HG03442 (cell line): Measurements from ENCODE around the gene MITD1.
"Not testable (repeated sequence)": the region's sequence is repeated elsewhere in the genome, so short reads cannot be mapped to it uniquely, and the experiment has no call there.

Experiments
- ATAC-seq: cut with Tn5 transposase; IDR thresholded peaks from one replicate; pipeline ENCODE4 v1.9.1; 2021; ENCODE audit warnings: mild to moderate bottlenecking, moderate library complexity; ENCODE audit not compliant: unreplicated experiment

Gene MITD1

DNA sequence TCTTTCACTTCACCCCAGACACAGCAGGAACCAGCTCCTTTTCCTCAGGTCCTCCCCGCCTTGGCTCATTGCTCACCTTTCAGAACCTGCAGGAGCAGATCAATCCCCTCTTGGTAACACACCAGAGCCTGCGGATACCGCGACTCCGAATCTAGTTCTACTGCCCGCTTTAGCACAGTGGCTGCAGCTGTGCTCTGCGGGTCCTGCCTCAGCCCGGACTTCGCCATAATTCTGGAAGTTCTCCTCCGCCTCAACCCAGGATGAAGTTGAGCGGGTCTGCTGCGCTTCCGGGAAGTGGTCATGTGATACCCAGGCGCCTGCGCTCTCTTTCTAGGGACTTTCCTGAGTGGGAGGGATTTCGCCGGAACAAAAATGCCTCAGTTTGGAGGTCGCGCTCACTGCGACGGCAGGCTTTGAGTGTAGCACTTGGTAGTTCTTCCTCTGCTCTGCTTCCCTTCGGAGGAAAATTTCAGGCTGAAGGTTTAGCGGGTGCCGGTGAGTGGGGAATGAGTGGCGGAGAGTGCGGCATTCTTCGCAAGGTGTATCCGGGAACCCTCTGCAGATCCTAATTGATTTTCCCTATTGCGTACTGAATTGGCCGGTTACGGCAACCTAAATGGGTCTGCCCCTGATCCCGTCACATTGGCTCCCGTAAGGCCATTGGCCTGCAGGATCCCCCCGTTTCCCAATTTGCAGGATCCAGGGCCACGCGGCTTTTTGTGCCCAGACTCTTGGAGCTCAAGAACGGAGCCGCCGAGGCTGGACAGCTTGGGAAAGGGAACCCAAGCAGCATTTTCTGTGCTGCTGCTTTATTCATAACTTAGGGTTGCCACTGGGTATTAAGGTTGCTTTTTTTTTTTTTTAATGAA is at the start of gene MITD1, which contains the start of gene MRPL30:
MITD1 (minus strand) TSS at position 304 of the 869 bp plus-strand sequence; CDS start at position 227, 77 bp downstream.
MRPL30 (plus strand) TSS at position 430 of the 869 bp plus-strand sequence. CDS start 5,020 bp downstream, outside the sequence.
- ATAC-seq, result peak; percentile 91

DNA sequence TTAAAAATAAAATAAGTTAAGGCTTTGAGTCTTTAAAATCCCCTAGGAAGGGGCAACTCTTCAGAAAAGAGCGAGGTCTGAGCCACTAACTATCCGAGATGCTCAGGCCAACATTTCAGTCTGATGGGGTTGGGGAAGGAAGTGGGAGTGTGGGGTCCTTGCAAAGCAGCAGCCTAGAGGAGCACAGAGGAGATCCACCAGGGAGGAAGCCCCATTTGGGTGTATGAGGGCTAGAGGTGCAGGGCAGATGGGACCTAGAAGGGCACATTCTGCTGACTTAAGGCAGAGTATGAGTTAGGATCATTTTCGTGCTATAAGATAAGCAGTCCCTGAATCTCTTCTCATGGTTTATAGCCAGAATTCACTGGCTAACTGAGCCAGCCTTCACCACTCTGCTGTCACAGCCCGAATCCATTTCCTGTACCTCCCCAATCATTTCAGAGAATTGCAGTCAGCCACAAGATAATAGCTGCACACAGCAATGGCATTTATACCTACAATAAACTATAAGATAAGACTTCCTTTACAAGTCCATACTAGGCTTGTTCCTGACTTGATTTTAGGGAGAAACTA is 37.2 kb upstream of the MITD1 start:
- no peak for ATAC-seq

DNA sequence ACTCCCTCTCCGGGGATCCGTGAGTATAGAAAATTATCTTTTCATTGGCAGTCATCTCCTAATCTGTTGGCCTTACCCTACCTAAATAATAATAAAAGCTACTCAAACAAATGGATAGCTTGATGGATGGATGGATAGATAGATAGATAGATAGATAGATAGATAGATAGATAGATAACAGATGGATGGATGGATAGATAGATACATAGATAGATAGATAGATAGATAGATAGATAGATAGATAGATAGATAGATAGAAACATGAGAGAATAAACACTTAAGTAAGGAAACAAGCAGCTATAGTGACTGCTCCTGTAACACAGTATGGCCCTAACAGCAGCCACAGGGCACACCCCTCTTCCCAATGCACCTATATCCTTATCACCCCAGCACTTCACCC is 35.2 kb upstream of the MITD1 start:
- ATAC-seq, result no peak

DNA sequence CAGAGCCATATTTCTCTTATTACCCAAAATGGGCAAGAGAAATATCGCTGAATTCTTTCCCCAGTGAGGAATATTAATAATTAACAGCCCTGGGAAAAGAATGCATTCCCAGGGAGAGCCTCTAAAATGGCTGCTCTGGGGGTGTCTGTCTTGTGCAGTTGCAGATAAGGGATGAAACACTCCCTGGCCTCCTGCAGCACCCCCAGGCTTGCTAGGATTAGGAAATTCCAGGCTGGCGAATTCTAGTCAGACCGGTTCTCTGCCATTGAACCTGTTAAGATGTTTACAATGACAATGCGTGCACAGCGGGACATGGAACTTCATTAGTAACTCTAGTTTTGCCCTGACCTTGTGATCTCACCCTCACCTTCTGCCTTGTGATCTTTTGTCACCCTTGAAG is 24.6 kb upstream of the MITD1 start:
- no peak for ATAC-seq

DNA sequence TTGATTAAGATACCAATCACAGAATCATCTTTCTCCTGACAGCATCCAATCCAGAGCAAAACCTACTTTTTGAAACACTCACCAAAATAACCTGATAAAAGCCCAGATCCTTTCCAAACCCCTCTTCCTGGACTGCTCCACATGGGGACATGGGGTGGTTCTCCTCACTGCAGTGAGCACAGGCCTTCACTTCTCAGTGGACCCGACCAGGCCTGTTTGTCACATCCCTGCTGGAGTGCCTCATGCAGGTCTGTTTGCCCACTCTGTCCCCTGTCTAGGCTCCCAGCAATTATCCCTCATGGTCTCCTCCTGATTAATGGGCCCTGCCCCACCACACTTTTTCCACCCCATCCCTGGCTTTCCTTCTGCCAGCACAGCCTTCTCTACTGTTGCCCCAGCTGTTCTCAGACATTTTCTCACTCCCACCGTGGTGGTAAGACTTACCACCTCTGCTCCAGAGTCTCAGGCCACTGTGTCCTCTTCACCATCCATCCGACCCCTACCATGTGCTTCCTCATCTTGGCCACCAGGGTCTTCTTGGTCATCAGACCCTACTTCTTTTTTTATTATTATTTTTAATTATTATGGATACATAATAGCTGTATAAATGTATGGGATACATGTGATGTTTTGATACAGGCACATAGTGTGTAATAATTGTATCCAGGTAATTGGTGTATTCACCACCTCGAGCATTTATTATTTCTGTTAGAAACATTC is 21.3 kb upstream of the MITD1 start:
- no peak for ATAC-seq

DNA sequence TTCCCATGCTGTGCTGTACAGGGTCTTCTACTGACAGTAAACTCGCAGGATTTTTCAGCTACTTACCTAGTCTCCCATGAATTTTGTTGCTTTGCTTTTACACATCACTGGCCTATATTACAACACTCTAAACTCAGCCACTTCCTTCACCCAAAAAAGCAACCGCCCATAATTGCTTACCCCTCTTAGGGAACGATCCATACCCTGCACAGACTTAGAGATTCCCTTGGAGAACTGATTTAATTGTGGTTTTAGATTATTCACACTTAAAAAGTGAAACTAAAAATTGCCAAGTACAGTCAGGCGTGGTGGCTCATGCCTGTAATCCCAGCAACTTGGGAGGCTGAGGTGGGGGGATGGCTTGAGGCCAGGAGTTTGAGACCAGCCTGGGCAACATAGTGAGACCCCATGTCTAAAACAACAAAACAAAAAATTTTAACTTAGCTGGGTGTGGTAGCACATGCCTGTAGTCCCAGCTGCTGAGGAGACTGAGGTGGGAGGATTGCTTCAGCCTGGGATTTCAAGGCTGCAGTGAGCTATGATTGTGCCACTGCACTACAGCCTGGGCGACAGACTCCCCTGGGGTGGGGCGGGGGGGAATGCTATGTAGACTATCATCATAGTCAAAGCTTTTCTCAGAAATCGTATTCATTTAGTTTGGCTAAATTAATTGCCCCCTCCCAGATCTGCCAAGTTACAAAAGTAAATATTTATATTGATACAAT is 19.4 kb upstream of the MITD1 start:
- ATAC-seq, result no peak

DNA sequence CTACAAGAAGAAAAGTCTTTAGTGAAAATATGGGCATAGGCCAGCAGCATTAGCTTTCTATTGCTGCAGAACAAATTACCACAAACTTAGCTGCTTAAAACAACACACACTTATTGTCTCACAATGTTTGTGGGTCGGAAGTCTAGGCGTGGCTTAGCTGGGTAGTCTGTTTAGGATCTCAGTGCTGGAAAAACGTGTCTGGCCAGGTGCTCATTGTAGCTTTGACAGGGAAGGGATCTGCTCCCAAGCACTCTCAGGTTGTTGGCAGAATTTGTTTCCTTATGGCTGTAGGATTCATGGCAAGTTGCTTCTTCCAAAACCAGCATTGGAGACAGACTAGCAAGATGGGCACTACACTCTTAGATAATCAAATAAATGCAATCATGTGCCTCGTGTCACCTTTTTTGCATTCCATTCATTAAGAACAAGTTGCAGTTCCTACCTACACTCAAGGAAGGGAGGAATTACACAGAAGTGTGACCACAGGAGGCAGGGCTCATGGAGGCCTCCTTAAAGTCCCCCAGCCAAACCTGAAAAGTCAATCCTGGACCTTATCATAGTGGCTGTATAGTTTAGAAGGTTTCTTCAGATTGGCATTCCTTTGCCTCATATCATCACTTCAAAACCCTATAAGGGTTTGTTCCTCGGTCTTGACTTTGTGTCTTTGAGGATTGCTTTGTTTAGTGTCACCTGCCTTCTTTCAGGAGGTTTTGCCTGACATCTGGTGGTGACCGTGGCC is 17.4 kb upstream of the MITD1 start:
- ATAC-seq, result no peak

DNA sequence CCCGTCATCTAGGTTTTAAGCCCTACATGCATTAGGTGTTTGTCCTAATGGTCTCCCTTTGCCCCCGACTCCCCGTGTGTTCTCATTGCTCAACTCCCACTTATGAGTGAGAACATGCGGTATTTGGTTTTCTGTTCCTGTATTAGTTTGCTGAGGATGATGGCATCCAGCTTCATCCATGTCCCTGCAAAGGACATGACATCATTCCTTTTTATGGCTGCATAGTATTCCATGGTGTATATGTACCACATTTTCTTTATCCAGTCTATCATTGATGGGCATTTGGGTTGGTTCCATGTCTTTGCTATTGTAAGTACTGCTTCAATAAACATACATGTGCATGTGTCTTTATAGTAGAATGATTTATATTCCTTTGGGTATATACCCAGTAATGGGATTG is 11.5 kb upstream of the MITD1 start:
- ATAC-seq, result not testable (repeated sequence)

DNA sequence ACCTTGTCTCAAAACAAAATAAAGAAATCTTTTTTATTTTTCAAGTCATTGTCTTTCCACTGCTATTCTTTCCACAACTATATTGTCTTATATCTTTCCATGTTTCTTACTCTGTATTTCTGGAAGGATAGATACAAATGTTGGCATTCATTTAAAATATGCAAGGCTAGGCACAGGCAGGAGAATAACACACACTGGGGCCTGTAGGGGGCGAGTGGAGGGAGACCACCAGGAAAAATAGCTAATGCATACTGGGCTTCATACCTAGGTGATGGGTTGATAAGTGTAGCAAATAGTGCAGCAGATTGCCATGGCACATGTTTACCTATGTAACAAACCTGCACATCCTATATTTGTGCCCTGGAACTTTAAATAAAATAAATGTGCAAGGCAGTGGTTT is 9.7 kb upstream of the MITD1 start:
- no peak for ATAC-seq

DNA sequence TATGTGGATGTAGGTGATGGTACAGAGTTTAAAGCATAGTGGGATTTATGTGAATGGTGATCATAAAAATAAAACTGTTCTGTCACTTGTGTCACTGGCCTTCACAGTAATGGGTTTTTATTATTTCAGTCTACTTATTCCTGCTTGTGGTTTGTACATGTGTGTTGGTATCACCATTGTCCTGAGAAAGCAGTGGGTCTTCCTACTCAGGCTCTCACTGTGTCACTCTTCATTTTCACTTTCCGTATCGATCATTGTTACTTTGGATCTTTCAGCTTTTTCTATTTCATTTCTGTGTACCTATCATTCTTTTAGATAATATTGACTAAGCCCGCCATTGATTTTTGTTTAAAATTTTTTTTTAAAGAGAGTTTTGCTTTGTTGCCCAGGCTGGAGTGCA is 7.5 kb upstream of the MITD1 start:
- ATAC-seq, result no peak

DNA sequence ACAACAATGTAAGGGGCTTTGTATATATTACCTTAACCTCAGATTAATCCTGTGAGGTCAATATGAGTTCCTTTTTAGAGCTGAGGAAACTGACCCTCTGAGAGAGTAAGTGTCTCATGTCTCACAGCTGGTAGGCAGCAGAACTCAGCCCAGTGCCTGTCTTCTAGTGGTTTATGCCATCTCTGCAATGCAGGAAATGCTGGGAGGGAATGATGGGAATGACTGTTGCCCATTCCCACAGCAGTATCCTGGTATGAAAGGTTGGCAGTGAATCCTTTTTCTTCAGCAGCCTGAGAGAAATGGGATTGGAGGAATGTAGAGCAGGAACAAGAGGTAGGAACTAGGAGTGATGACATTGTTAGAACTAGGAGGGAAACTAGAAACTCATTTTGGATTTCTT is 6.2 kb upstream of the MITD1 start:
- no peak for ATAC-seq

DNA sequence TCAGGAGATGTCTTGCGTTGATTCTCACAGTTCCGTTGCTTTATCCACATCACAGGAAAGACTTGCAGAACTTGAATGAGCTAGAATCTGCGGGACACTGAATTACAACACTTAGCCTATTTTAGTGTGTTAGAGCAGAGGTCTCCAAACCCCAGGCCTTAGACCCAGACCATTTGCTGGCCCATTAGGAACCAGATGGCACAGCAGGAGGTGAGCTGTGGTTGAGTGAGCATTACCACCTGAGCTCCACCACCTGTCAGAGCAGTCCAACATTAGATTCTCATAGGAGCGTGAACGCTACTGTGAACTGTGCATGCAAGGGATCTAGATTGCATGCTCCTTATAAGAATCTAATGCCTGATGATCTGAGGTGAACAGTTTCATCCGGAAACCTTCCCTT is 4.0 kb upstream of the MITD1 start:
- ATAC-seq, result no peak

DNA sequence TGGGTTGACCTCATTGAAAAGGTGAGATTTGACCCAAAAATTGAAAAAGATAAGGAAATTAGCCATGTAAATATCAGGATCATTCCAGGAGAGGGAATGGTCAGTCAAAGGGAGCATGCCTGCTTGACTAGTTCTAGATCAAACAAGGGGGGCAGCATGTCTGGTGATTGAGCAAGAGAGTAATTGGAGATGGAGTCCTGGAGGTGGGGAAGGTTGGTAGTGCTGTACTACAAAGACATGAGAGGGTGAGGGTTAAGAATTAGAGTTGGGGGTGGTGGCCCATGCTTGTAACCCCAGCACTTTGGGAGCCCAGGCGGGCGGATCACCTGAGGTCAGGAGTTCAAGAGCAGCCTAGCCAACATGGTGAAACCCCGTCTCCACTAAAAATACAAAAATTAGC is 2.2 kb upstream of the MITD1 start:
- no peak for ATAC-seq

DNA sequence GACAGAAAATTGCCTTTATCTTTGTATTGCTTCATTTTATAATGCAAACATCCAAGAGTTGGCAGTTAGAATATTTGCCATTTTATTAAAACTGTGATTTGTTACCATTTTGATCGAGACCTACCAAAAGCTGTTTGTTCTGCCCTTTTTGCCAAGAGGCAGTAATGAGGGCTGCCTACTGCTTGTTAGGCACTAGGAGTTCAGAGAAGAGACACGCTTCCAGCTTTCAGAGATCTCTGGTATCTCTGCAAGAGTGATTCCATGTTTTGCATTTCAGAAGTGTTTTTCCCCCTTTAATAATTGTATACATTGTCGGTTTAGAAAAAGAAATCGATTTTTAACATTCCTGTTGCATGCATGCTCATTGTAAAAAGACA is 754 bp upstream of the MITD1 start:
- no peak for ATAC-seq

DNA sequence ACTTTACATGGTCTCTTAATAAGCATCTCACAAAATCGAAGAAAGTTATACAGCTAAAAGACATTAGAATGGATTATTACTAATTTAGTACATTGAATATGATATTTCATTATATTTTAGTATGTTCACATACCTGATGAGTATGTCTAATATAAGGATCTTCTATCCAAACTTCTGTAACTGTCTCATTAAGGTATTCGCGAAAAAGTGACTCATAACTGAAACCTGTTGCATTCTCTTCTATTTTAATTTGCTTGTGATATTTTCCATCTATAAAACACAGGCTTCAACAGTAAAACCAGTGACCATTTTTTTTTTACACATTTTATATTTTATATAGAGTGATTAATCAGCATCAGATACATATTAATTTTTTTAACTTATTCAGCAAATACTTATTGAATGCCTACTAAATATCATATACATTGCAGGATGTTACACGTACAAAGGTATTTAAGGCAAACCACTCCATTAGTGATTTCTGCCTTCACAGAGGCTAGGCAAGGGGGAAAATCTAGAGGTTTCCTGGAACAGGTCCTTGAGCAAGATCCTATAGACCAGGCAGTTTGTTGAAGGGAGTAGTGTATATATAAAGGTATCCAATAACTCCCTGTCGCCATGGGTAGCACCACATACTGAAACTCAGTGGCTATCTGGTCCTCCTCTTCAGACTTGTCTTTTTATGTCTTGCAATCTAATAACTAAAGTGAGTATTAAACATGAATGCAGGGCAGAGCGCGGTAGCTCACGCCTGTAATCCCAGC is 9.3 kb downstream of the MITD1 start:
- no peak for ATAC-seq

DNA sequence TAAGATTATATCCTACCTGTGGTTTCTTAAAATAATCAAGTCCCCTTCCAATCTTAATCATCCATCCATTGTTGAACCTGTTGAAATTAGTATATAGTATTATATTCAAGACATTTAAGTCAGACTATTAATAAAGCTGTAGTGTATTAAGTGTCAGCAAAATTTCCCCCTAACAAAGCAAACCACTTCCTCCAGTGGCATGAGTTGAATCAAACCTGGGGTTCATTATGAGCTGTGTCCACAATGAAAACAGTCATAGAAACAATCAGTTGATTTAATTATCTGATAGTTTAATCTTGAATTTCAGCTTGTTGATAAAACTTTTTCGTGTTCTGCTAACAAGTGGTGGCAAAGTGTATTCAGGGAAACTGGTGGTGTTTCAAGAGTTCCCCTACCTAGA is 11.3 kb downstream of the MITD1 start:
- ATAC-seq, result no peak

DNA sequence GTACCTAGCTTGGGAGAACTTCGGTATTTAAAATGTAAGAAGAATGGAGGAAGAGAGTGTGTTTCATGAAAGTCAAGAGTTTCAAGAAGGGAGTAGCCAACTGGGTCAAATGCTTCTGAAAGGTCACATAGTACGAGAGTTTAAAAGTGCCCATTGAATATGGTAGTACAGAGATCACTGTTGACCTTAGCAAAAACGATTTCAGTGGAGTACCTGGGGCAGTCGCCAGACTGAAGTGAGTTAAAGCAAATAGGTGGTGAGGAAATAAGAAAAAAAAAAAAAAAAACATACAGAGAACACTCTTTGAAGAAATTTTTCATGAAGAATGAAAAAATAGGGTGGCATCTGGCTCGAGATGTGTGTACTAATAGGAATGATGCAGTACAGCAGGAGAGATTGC is 14.6 kb downstream of the MITD1 start:
- ATAC-seq, result no peak

DNA sequence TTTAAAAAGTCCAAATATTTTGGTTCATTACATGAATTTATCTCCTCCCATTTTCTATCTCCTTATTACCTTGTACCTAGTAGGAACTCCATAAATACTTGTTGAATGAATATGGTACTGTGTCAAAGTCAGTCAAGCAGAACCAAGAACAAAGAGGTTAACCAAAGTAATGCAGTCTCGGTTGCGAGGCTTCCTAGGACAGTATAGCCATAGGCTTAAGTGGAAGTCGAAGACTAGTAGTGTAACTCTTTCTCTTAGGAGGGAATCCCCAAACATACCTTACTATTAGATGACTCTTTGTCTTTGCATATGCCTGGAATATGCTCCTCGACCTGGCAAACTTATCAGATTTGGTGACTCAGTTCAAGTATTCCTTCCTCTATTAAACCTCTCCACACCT is 21.3 kb downstream of the MITD1 start:
- no peak for ATAC-seq

DNA sequence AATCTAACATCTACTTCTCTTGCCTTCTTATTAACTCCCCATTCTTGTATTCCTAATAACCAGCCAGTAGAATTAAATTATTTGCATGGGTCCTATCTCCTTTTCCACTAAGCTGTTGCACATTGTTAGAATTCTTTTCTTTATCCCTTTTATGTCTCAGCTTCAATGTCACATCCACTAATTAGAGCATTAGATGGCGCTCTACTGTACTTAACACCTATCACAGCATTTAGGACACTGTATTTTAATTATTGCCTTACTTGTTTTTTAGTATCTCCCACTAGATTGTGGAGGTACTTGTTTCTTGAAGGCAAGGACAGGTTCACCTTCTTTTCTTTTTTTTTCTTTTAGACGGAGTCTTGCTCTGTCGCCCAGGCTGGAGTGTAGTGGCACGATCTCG is 22.3 kb downstream of the MITD1 start:
- ATAC-seq, result no peak

DNA sequence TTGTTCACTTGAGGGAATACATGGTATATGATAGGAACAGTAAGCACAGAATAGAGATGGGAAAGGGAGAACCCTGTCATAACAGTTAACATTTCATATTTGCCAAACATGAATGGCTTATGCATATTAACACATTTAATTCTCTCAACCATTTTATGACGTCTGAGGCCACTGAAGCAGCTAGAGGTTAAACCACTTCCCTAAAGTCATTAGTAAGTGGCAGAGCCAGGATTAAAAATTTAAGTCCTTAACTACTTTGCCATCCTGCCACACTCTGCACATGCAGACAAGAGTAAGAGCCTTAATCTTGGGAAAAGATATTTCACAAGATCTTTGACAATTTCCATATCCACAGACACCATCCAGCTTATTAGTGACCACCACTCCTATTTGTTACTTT is 24.0 kb downstream of the MITD1 start:
- no peak for ATAC-seq
